Suppressor macrophage treated with lipopolysaccharide for 4 hours (primary cell): Measurements from ENCODE around the gene UGT2B17.
"Not testable (repeated sequence)": the region's sequence is repeated elsewhere in the genome, so short reads cannot be mapped to it uniquely, and the experiment has no call there.

Experiments used
- DNase-seq: peaks from one replicate; pipeline ENCODE4 v3.0.0-alpha.2; 2020

The UGT2B17 gene

DNA sequence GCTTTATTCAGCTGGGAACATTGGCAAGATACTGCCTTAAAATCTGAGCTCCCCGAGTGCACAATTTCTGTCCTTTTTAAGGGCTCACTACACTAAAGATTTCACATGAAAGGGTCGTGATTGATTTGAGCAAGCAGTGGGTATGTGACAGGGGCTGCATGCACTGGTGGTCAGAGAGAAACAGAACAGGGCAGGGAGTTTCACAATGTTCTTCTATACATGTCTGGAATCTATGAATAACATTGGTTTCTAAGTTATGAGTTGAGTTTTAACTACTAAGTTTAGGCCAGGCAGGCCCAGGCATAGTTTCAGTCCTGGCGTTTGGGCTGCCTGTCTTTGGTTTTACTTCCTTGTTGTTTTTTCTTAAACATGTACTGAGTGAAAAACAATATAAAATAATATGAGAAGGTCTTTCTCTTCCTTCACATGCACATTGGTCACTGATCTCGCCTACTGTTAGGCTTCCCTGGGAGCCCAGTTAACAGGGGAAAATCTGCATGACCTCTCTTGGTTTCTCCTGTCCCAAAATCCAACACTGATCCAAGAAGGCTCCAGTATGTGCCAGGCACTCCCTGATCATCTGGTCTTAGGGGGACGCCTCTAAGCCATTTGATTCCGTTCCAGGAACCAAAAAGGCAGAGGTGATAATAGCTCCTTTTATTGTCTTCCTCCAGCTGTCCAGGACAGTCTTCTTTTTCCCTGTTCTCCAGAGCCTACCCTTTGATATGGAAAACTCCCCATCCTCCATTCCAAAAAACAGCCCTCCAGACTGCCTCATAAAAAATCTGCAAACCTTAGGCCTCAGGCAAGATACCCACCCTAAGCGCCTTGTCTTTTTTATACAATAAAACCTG, at the start of gene UGT2B17:
UGT2B17 (minus strand) TSS at position 51 of the 854 bp plus-strand sequence. CDS start 7,838 bp downstream, outside the sequence.
- DNase-seq, result no peak

GRCh38 chr4:68622731-68623130, 46.6 kb upstream of the UGT2B17 start:
- not testable (repeated sequence) for DNase-seq

DNA sequence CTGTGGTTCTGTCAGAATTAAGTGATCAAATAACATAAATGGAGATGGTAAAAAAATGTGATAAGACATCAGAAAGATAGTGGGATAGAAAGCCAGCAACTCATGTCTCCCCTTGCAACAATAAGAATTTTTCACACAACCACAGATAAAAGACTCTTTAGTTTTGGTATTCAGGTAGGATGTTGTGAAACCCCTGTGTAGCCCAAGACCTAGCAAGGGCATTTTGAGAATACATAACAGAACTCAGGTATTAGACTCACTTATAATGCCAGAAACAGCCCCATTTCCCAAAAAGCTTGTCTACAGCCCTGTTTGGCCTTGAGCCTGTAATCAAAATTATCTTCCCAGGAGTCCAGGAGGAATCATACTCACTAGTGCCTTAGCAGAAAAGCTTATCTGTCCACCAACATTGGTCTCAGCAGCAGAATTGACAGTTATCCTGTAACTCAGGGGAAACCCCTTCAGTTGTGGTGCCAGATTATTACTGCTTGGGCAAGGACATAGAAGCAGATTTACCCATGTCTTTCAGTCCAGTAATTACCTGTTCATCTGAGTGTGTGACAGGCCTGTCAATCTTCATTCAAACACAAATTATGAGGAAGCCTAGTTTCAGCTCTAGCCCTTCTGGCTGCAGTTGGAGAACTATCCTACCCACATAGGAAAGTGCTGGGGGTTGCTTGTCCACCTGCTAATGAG, 41.0 kb upstream of the UGT2B17 start:
- no peak for DNase-seq

DNA sequence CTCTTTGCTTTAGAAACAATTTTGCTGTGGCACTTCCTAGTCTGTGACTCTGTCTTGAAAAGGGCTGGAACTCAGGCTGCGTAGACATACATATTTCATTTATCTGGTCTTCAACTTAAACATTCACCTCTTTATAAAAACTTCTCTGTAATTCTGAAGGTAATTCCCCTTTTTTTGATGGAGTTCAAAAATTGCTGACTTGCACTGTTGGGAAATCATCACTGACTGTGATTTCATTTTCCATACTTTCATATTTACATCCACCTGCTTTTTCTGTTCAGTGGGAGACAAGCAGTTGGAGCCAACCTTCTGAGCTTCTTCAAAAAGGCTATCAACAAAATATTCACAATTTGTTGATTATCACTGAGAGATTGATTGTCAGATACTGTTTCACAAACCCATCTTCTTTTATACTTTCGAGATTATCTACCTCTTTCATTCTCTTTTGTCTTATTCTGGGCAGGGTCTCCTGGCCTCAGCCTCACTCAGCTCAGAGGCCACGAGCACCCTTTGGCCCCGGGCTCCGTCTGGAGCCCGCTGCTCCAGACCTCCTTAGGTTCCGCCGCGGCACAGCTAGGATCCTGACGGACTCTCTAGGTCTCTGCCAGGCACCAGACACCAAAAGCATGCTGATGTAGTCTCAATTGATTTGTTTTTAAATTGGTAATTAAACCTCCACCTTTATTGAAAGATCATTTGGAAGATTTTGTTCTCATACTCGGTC, 39.7 kb upstream of the UGT2B17 start:
- no peak for DNase-seq

DNA sequence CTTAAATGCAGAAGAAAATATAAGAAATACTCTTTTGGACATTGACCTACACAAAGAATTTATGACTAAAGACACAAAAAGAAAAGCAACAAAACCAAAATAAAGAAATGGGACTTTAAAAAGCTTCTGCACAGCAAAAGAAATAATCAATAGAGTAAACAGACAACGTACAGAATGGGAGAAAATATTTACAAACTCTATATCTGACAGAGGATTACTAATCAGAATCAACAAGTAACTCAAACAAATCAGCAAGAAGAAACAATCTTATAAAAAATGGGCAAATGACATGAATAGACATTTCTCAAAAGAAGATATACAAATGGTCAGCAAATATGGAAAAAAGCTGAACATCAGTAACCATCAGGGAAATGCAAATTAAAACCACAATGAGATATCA, 37.6 kb upstream of the UGT2B17 start:
- DNase-seq, result no peak

DNA sequence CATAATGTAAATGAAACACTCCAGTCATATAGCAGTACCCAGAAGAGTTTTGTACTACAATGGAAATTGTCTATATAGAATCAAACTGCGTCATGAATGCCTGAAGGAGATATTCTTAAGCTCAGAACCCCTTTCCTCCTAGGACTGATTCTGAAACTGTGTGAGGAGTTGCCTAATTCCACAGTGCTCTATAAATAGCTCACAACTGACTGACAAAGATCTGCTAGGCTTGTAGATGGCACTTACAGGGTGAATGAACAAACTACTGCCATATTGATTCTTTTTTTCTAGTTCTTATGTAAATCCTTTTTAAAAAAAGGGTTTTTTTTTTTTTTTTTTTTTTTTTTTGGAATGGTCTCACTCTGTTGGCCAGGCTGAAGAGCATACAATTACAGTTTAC, 30.1 kb upstream of the UGT2B17 start:
- DNase-seq, result no peak

- no peak for DNase-seq
These were observed 23.0 kb upstream of the UGT2B17 start for GRCh38 chr4:68599150-68599549.

- no peak for DNase-seq
These were observed 21.4 kb upstream of the UGT2B17 start for GRCh38 chr4:68597482-68597881.

DNA sequence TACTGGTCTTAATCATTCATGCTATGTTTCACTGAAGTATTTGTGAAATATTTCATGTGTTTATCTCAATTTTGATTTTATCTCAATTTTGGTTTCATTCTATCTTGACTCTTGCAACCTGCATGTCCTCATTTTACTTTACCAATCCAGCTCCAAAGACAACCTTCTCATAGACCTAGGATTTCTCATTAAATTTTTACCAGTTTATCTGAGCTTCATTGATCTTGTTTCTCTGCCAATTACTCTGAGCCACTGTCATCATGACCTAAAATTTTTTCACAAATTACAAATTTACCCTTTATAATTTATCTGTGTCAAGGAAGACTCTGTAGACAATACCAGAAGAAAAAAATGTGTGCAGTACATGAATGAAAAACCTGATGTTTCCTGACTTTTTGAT, 18.6 kb upstream of the UGT2B17 start:
- DNase-seq, result no peak

DNA sequence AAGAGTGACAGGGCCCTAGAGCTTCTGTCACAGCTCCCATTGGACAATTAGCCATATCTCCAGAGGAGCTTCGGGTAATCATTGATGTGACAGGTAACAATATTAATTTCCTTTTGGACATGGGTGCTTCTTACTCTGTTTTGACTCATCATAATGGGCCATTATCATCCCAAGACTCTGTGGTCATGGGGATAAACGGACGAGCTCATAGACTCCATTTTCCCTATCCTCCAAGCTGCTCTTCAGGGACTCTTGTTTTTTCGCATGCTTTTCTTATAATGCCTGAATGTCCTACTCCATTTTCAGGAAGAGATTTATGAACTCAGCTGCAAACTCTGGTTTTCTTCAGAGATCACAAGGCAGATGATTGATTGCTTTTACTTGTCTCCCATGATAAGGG, 17.0 kb upstream of the UGT2B17 start:
- no peak for DNase-seq

- DNase-seq, result no peak
These were observed 16.6 kb upstream of the UGT2B17 start for GRCh38 chr4:68592673-68593072.

DNA sequence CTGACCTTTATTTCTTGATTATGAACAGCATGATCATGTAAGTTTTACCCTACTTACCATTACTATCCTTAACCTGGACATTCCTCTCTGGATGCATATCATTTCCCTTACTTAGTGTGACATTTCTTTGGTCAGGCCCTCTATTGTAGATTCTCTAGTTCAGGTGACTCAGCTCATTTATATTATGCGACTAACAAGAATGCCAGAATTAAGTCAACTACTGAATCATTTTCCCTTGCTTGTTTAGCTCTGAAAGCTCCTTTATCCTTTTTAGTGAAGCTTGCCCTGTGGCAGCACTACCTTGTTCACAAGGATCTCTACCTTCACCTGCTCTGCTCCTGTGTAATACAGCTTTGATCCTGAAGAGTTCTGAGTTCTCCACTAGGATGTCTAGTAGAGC, 15.1 kb upstream of the UGT2B17 start:
- DNase-seq, result no peak

- DNase-seq, result no peak
These were observed 13.7 kb upstream of the UGT2B17 start for GRCh38 chr4:68589790-68590189.

- no peak for DNase-seq
These were observed 6.2 kb upstream of the UGT2B17 start for GRCh38 chr4:68582339-68582717.

DNA sequence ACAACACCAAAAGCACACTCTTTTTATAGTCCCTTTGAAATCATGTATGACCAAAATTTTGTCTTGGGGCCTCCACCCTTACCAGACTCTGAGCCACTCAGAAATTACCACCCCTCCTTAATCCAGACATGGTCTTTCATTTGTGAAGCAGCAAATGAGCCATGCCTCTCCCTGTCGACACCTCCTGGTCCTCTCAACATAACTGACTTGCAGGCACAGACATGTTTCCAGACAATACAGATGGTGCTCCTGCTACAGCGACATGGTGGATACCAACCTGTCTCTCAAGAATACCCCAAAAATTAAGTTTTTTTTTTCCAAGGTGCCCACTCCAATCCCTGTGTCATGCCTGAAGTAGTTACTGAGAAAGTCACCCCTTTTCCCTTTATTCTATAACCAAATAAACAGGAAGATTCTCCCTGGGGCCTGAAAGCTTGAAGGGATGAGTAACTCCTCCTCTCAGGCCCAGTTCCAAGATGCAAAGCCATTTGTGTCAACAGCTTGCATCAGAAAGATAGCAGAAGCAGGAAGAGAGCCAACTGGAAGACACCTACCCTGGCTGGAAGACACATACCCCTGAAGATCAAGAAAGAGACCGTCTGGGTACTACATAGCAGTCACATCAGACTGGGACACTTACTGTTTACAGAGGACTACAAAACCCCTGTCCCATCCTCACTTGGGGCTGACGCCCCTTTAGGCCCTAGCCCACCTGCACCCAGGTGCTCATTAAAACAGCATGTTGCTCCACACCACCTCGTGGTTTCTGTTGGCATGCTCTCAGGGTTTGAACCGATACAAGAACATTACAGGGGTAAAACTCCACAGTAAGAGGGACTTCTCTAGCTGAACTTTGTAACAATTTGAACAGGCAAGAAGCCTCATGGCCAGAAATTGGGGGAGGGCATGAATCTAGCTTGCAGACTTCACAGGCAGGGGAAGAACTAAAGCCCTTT, 5.5 kb upstream of the UGT2B17 start:
- no peak for DNase-seq

DNA sequence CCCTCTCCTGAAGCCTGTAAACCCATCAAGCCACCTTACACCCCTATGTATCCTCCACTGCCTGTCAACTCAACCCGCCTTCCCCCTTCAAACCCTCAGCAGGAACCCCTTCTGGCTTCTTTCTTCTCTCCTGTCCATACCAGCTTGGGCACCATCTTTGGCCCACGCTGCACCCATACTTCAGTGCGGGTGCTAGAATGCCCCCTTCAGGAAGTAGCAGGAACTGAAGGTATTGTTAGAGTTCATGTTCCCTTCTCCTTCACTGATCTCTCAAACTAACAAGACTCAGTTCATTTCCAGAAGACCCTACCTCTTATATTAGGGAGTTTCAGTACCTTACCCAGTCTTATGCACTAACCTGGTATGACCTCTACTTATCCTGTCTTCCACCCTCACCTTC, 1.5 kb upstream of the UGT2B17 start:
- DNase-seq, result no peak

GRCh38 chr4:68575636-68576035, 486 bp downstream of the UGT2B17 start:
- not testable (repeated sequence) for DNase-seq

DNA sequence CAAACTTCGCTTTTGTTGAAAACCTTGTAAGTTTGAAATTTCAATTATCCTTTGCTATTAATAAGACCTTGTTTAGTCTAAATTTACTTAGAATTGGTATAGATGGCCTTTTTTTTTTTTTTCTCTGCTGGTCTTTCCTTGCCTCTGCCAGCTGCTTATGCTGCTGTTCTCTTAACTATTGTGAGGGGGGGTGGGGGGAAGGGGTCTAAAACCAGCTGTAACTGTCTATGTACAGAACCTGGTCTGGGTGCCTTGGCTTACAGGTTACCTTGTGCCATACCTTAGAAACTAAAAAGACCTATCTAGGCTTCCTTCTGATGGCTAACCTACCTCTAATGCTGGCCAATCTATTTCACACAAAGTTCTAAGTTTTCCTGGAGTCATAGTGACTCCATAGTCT, 1.0 kb downstream of the UGT2B17 start:
- no peak for DNase-seq

DNA sequence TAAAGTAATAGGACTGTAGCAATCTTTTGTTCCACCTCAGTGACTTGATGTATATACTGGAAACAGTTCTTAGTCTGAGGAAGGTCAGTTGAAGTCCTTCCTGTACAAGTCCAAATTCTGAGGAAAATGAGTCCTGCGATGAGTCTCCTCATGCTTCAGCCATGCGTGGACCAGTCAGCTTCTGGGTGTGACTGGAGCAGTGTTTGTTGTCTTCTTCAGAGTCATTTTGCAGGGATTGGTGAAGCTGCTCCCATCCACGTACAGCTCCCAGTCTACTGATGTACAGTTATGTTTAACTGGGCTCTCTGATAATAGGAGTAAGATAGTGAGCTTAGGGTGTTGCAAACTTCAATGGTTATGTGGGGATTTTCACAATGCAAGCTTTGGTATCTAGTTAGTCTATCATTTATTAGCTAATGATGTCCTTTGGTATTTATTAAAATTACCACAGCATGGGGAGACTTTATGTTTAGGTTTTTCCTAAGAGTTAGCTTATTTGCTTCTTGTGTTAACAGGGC, 3.4 kb downstream of the UGT2B17 start:
- DNase-seq, result no peak

DNA sequence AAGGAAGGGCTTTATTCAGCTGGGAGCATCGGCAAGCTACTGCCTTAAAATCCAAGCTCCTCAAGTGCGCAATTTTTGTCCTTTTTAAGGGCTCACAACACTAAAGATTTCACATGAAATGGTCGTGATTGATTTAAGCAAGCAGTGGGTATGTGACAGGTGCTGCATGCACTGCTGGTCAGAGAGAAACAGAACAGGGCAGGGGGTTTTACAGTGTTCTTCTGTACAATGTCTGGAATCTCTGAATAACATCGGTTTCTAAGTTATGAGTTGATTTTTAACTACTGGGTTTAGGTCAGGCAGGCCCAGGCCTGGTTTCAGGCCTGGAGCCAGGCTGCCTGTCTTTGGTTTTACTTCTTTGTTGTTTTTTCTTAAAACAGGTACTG, 6.0 kb downstream of the UGT2B17 start:
- no peak for DNase-seq

DNA sequence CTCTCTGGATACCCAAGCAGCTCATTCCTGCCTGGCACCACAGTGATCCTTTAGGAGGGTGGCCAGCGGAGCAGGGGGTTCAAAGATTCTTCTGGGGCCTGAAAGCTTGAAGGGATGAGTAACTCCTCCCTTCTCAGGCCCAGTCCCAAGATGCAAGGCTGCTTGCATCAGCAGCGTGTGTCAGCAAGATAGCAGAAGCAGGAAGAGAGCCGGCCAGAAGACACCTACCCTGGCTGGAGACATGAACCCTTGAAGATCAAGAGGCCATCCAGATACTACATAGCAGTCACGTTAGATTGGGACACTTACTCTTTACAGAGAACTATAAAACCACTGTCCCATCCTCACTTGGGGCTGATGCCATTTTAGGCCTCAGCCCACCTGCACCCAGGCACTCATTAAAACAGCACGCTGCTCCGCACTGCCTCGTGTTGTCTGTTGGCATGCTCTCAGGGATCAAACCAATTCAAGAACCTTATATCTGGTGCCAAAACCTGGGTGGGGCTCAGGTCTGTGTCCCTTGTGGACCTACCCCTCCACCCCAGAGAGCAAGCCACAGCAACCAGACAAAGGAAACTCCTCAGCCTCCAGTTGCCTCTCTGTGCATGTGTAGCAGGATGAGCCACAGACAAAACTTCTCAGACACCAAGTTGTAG, 6.5 kb downstream of the UGT2B17 start:
- no peak for DNase-seq

GRCh38 chr4:68569036-68569435, 7.1 kb downstream of the UGT2B17 start:
- not testable (repeated sequence) for DNase-seq
